Neural cell (in vitro differentiated cells): ENCODE results near the gene ENOSF1. TPM values are rescaled to one million over a fixed set of nuclear protein-coding genes. Genes with fewer than 3 reads are reported as not detected.

Experiments used
- H2AFZ ChIP-seq: fragments of 200-600, 300-800 bp; sonication (generic), shearing (Covaris generic); 2 replicates; pipeline ENCODE4 v1.6.0; 2014; ENCODE audit warnings: low read depth, mild to moderate bottlenecking, antibody characterized with exemption, low read length, moderate library complexity
- H3F3A ChIP-seq: fragments of 200-600 bp; shearing (Covaris generic); 2 replicates; pipeline ENCODE4 v1.6.1; 2016; ENCODE audit warnings: mild to moderate bottlenecking, moderate library complexity, mixed read lengths, antibody characterized with exemption, low read length; ENCODE audit not compliant: insufficient read depth, poor library complexity, severe bottlenecking
- H3K27ac ChIP-seq: fragments of 200-600, 300-800 bp; sonication (generic), shearing (Covaris generic); 2 replicates; pipeline ENCODE4 v1.5.1; 2014; ENCODE audit warnings: mild to moderate bottlenecking, low read length, moderate library complexity
- H3K27me3 ChIP-seq: fragments of 300-800, 200-600 bp; sonication (generic), shearing (Covaris generic); 2 replicates; pipeline ENCODE4 v1.6.0; 2014; ENCODE audit warnings: mild to moderate bottlenecking, low read depth, low read length, moderate library complexity; ENCODE audit not compliant: insufficient read depth
- H3K36me3 ChIP-seq: fragments of 300-800, 200-600 bp; sonication (generic), shearing (Covaris generic); 2 replicates; pipeline ENCODE4 v1.5.1; 2014; ENCODE audit warnings: mild to moderate bottlenecking, antibody characterized with exemption, low read length, moderate library complexity; ENCODE audit not compliant: insufficient read depth
- H3K4me2 ChIP-seq: fragments of 300-800, 200-600 bp; sonication (generic), shearing (Covaris generic); 2 replicates; pipeline ENCODE4 v1.6.0; 2014; ENCODE audit warnings: mild to moderate bottlenecking, low read length
- H3K4me3 ChIP-seq: fragments of 300-800, 200-600 bp; sonication (generic), shearing (Covaris generic); 2 replicates; pipeline ENCODE4 v1.5.1; 2014; ENCODE audit warnings: mild to moderate bottlenecking, low read length, moderate library complexity
- H3K79me2 ChIP-seq: fragments of 200-600 bp; shearing (Covaris generic); replicated peaks from 2 replicates; pipeline ENCODE4 v1.6.0; 2014; ENCODE audit warnings: mild to moderate bottlenecking, low read length, moderate library complexity; ENCODE audit not compliant: insufficient read depth
- H3K9ac ChIP-seq: fragments of 300-800, 200-600 bp; sonication (generic), shearing (Covaris generic); 2 replicates; pipeline ENCODE4 v1.6.1; 2016; ENCODE audit warnings: mild to moderate bottlenecking, low read length, mixed read lengths
- H3K9me2 ChIP-seq: fragments of 200-600 bp; shearing (Covaris generic); 2 replicates; pipeline ENCODE4 v1.6.1; 2016; ENCODE audit warnings: mild to moderate bottlenecking, low read length, mixed read lengths; ENCODE audit not compliant: insufficient read depth
- H3K9me3 ChIP-seq: fragments of 200-600, 300-800 bp; sonication (generic), shearing (Covaris generic); 2 replicates; pipeline ENCODE4 v1.6.1; 2016; ENCODE audit warnings: mild to moderate bottlenecking, mixed run types, low read length, moderate library complexity, mixed read lengths
- H4K20me1 ChIP-seq: fragments of 200-600 bp; shearing (Covaris generic); 2 replicates; pipeline ENCODE4 v1.6.1; 2016; ENCODE audit warnings: mild to moderate bottlenecking, mixed run types; ENCODE audit not compliant: insufficient read depth
- EP300 ChIP-seq: fragments of 450-650 bp; conservative IDR thresholded peaks from 2 replicates; pipeline ENCODE4 v1.6.1; 2014; ENCODE audit warnings: antibody characterized with exemption, mild to moderate bottlenecking, moderate library complexity; ENCODE audit not compliant: poor library complexity, severe bottlenecking
- EZH2 ChIP-seq: fragments of 200-600, 300-800 bp; shearing (Covaris generic), sonication (generic); IDR thresholded peaks from 2 replicates; pipeline ENCODE4 v1.6.1; 2014; ENCODE audit warnings: antibody characterized with exemption, low read length, borderline replicate concordance, mild to moderate bottlenecking; ENCODE audit not compliant: insufficient read depth, poor library complexity, severe bottlenecking
- MXI1 ChIP-seq: fragments of 450-650 bp; conservative IDR thresholded peaks from 2 replicates; pipeline ENCODE4 v1.6.1; 2014; ENCODE audit warnings: antibody characterized with exemption, mild to moderate bottlenecking; ENCODE audit not compliant: poor library complexity, severe bottlenecking
- POLR2AphosphoS5 ChIP-seq: IDR thresholded peaks from 2 replicates; pipeline ENCODE4 v1.6.1; 2012
- RAD21 ChIP-seq: fragments of 450-650 bp; conservative IDR thresholded peaks from 2 replicates; pipeline ENCODE4 v1.6.1; 2014; ENCODE audit warnings: antibody characterized with exemption, mild to moderate bottlenecking, moderate library complexity
- SMC3 ChIP-seq: fragments of 450-650 bp; conservative IDR thresholded peaks from 2 replicates; pipeline ENCODE4 v1.6.1; 2014; ENCODE audit warnings: antibody characterized with exemption, mild to moderate bottlenecking, moderate library complexity; ENCODE audit not compliant: poor library complexity
- TAF1 ChIP-seq: IDR thresholded peaks from 2 replicates; pipeline ENCODE4 v1.6.1; 2012; ENCODE audit warnings: low read depth
- polyA plus RNA-seq: library from polyadenylated mRNA; depleted of rRNA; stranded (reverse); fragments of >200 nt; gene quantifications from 2 replicates; pipeline ENCODE4 v1.2.3, GENCODE V29; 2014
- TF ChIP-seq, protein P1 (sequence below): IDR thresholded peaks from 2 replicates; pipeline ENCODE4 v1.6.1; 2012; ENCODE audit warnings: borderline replicate concordance
- TF ChIP-seq, protein P2 (sequence below): fragments of 450-650 bp; IDR thresholded peaks from 2 replicates; pipeline ENCODE4 v1.5.1; 2014; ENCODE audit warnings: antibody characterized with exemption, mild to moderate bottlenecking, moderate library complexity; ENCODE audit not compliant: poor library complexity, severe bottlenecking

ENOSF1 gene
- polyA plus RNA-seq, 1 donor from 2014 or later = 9.0 TPM

GRCh38 chr18:692824-693223 is 19.6 kb downstream of the ENOSF1 start:
- TF ChIP-seq, protein P1, sequence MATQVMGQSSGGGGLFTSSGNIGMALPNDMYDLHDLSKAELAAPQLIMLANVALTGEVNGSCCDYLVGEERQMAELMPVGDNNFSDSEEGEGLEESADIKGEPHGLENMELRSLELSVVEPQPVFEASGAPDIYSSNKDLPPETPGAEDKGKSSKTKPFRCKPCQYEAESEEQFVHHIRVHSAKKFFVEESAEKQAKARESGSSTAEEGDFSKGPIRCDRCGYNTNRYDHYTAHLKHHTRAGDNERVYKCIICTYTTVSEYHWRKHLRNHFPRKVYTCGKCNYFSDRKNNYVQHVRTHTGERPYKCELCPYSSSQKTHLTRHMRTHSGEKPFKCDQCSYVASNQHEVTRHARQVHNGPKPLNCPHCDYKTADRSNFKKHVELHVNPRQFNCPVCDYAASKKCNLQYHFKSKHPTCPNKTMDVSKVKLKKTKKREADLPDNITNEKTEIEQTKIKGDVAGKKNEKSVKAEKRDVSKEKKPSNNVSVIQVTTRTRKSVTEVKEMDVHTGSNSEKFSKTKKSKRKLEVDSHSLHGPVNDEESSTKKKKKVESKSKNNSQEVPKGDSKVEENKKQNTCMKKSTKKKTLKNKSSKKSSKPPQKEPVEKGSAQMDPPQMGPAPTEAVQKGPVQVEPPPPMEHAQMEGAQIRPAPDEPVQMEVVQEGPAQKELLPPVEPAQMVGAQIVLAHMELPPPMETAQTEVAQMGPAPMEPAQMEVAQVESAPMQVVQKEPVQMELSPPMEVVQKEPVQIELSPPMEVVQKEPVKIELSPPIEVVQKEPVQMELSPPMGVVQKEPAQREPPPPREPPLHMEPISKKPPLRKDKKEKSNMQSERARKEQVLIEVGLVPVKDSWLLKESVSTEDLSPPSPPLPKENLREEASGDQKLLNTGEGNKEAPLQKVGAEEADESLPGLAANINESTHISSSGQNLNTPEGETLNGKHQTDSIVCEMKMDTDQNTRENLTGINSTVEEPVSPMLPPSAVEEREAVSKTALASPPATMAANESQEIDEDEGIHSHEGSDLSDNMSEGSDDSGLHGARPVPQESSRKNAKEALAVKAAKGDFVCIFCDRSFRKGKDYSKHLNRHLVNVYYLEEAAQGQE = no peak
- TF ChIP-seq TAF1 (no peak), POLR2AphosphoS5 (no peak), EP300 (no peak)
- Histone ChIP-seq H4K20me1 (no peaks in the 10 kb centered on the region), H2AFZ (no peak overlapping the region), H3K9me3 (no peaks in the 10 kb centered on the region), H3K9me2 (no peaks in the 10 kb centered on the region), H3K4me2 (no peak overlapping the region), H3K36me3 (no peaks in the 10 kb centered on the region), H3K4me3 (no peak overlapping the region), H3K9ac (no peak overlapping the region), H3K27me3 (no peaks in the 10 kb centered on the region), H3K27ac (no peak overlapping the region), H3F3A (no peaks in the 10 kb centered on the region), H3K79me2 (no peaks in the 10 kb centered on the region)

DNA sequence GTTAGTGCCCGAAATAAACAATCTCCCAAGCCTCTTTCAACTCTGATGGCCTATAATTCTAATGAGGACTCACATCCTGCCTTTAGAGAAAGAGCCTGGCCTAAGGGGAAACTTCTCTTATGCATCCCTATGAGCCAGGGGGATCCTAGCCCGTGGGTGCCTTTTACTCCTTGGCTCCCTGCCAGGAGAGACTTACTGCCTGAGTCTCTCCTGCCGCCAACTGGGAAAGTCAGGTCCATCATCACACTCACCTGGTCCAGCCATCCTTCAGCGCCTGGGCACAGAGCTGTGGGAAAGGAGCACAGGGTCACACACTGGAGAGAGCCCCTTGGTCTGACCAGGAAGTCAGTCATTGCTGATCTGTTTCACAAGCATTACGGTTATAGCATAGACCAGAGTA is 24.1 kb downstream of the ENOSF1 start:
- no peaks in the 10 kb centered on the region for H3K9me3 ChIP-seq
- H3K4me2 ChIP-seq = no peak overlapping the region
- H3F3A ChIP-seq = no peaks in the 10 kb centered on the region
- TF ChIP-seq EP300 = no peak
- TF ChIP-seq TAF1 = no peak
- TF ChIP-seq, protein P1 = no peak
- TF ChIP-seq EZH2 = no peak
- TF ChIP-seq RAD21 = no peak
- TF ChIP-seq SMC3 = no peak
- no peak for TF ChIP-seq MXI1
- TF ChIP-seq, protein P2, sequence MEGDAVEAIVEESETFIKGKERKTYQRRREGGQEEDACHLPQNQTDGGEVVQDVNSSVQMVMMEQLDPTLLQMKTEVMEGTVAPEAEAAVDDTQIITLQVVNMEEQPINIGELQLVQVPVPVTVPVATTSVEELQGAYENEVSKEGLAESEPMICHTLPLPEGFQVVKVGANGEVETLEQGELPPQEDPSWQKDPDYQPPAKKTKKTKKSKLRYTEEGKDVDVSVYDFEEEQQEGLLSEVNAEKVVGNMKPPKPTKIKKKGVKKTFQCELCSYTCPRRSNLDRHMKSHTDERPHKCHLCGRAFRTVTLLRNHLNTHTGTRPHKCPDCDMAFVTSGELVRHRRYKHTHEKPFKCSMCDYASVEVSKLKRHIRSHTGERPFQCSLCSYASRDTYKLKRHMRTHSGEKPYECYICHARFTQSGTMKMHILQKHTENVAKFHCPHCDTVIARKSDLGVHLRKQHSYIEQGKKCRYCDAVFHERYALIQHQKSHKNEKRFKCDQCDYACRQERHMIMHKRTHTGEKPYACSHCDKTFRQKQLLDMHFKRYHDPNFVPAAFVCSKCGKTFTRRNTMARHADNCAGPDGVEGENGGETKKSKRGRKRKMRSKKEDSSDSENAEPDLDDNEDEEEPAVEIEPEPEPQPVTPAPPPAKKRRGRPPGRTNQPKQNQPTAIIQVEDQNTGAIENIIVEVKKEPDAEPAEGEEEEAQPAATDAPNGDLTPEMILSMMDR = no peak
- TF ChIP-seq POLR2AphosphoS5 = no peak
- H3K36me3 ChIP-seq = no peaks in the 10 kb centered on the region
- no peaks in the 10 kb centered on the region for H4K20me1 ChIP-seq
- H3K9me2 ChIP-seq = no peaks in the 10 kb centered on the region
- H3K27me3 ChIP-seq = no peaks in the 10 kb centered on the region
- H2AFZ ChIP-seq = no peak overlapping the region
- no peak overlapping the region for H3K4me3 ChIP-seq
- no peak overlapping the region for H3K27ac ChIP-seq
- H3K9ac ChIP-seq = no peak overlapping the region
- H3K79me2 ChIP-seq = no peaks in the 10 kb centered on the region
